ENCODE measurements around the gene RRBP1. TPM values are rescaled to one million over a fixed set of nuclear protein-coding genes. Genes with fewer than 3 reads are reported as not detected.

Gene RRBP1
- total RNA-seq, 2 donors from 2014 or later, result 113 to 134 TPM

DNA sequence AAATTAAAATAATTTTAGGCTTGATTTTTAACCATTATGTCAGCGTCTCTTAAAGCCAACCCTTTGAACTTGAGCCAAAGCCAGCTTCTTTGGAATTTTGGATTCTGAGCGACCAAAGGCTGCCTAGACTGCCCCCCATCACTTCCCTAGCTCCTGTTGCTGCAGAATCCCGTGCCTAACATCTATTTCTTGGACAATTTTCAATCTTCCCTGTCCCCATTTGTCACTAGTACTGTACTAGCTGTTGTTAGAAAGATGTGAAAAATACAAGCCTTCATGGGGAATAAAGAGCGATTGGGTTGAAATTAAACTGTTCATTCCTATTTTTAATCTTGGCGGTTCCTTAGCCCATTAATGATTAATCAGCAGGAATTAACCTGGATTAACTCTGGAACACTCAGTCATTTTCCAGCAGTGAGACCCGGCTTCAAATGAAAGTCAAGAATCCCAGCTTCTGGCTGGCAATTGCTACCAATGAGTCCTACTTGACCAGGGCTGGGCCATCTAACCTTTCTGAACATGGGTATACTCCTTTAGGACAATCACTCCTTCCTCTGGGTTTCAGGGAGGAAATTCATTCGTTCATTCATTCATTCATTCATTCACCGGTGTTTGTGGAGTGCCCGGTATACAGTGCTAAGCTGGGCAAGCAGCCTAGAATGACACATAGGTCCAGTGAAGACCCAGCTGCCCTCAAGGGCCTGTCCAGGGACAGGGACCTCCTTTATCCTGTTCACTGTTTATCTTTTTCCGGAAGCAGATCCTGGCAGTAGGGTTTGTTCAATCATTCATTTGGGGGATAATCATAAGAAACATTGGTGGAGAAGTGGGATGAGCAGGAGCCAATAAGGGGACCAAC lies 1.4 kb upstream of the RRBP1 start:
- Mint-ChIP-seq H3K27ac (peak overlapping the region; percentile 9 to 66), H3K9me3 (no peaks in the 10 kb centered on the region), H3K4me3 (peak overlapping the region; percentile 85), H3K27me3 (peaks cover 37 to 48% of the 10 kb centered on the region in 2 donors), H3K4me1 (ENCODE audit: low read depth in 2 of 2) (peaks cover 28 to 30% of the 10 kb centered on the region in 2 donors), H3K36me3 (no peaks in the 10 kb centered on the region)
- DNase-seq (ENCODE audit: low spot score), result no peak
- ATAC-seq, result no peak

DNA sequence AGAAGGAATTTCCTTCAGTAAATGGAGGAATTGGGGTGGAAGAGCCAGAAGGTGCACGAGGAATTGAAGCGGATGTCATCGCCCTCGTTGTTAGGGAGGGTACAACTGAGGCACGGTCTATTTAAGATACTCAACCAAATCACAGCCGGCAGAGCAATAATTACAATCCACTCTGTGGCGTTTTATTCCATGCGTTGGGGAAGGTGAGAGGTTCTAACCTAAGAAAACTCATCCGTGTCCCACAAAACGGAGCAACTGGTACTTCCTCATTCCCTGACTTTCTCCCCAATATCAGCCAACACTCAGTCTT lies 802 bp upstream of the RRBP1 start:
- peaks cover 33 to 34% of the 10 kb centered on the region in 2 donors for H3K4me1 Mint-ChIP-seq (ENCODE audit: low read depth in 2 of 2)
- peak overlapping the region; percentile 85 for H3K4me3 Mint-ChIP-seq
- ATAC-seq (no peak), DNase-seq (ENCODE audit: low spot score) (no peak)
- peak overlapping the region; percentile 66 to 77 for H3K27ac Mint-ChIP-seq
- H3K27me3 Mint-ChIP-seq, result peaks cover 34 to 42% of the 10 kb centered on the region in 2 donors
- H3K36me3 Mint-ChIP-seq, result no peaks in the 10 kb centered on the region
- no peaks in the 10 kb centered on the region for H3K9me3 Mint-ChIP-seq

DNA sequence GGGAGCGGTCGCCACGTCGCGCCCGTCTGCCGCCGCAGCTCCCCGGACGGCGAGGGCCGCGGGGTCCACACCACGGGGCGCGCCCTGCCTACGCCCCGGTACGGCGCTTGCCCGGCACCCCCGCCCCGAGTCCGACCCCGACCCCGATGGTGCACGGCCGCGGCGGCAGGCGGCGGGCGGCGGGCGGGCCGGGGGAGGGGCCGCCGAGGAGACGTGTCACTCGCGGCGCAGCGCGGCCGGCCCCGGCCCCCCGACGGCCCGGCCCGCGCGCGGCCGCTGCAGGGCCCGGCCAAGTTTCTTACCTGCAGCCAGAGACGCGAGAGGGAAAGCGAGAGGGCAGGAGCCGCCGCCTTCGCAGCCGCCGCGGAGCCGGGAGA lies 328 bp downstream of the RRBP1 start:
- H3K9me3 Mint-ChIP-seq, result no peaks in the 10 kb centered on the region
- H3K4me3 Mint-ChIP-seq, result peak overlapping the region; percentile 85
- peaks cover 23 to 30% of the 10 kb centered on the region in 2 donors for H3K27me3 Mint-ChIP-seq
- ATAC-seq (peak; percentile 7 to 14), DNase-seq (ENCODE audit: low spot score) (no peak)
- peaks cover 28 to 33% of the 10 kb centered on the region in 2 donors for H3K4me1 Mint-ChIP-seq (ENCODE audit: low read depth in 2 of 2)
- H3K36me3 Mint-ChIP-seq, result no peaks in the 10 kb centered on the region
- peak overlapping the region; percentile 66 to 77 for H3K27ac Mint-ChIP-seq

DNA sequence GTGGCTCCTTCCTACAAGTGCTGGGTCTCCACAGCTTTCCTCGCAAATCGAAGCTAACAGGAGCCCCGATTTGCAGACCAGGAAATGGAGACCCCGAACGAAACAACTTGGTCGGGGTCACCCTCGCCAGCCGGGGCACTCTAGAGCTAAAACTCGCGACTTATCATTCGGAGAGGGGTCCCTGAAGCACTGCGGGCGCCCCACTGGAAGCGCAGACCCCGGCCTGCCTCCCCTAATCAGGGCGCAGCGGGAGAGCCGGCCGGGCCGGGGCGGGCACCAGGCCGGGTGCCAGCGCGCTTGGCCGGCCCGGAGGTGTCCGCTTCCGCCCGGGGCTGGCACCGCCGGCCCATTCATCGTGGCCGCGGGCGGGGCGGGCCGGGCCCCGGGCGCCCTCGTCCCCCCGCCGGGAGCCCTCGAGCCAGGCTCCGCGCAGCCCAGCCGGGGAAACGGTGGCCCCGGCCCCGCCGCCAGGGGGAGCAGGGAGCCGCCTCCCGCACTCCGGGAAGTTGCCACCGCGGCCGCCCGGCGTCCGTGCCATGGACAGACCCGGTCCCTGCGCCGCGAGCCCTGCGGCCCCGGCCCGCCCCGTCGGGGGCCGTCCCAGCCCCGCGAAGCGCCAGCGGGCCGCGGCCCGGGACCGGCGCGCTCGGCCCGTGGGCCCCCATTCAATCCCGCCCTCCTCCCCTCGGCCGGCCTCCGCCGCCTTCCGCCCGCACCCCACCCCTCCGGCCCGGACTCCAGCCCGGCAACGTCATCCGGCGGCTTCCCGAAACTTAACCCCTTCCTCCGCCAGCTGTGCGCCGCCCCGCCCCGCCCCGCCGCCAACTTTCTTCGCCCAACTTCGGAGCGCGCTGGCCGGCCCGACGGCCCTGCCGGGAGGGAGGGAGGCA lies 961 bp downstream of the RRBP1 start:
- ATAC-seq (peak; percentile 52 to 56), DNase-seq (ENCODE audit: low spot score) (peak; percentile 86)
- H3K4me3 Mint-ChIP-seq, result peak overlapping the region; percentile 90
- H3K36me3 Mint-ChIP-seq, result no peaks in the 10 kb centered on the region
- H3K27me3 Mint-ChIP-seq, result peaks cover 18 to 24% of the 10 kb centered on the region in 2 donors
- H3K27ac Mint-ChIP-seq, result peak overlapping the region; percentile 86 to 94
- no peaks in the 10 kb centered on the region for H3K9me3 Mint-ChIP-seq
- peaks cover 29 to 35% of the 10 kb centered on the region in 2 donors for H3K4me1 Mint-ChIP-seq (ENCODE audit: low read depth in 2 of 2)

GRCh38 chr20:17679941-17680835 lies 1.9 kb downstream of the RRBP1 start:
- peaks cover 12 to 20% of the 10 kb centered on the region in 2 donors for H3K27me3 Mint-ChIP-seq
- no peak for ATAC-seq
- peaks cover 38 to 40% of the 10 kb centered on the region in 2 donors for H3K4me1 Mint-ChIP-seq (ENCODE audit: low read depth in 2 of 2)
- peak overlapping the region; percentile 86 to 94 for H3K27ac Mint-ChIP-seq
- no peaks in the 10 kb centered on the region for H3K9me3 Mint-ChIP-seq
- no peak for DNase-seq (ENCODE audit: low spot score)
- peak overlapping the region; percentile 90 for H3K4me3 Mint-ChIP-seq
- no peaks in the 10 kb centered on the region for H3K36me3 Mint-ChIP-seq

GRCh38 chr20:17678886-17679285 lies 3.2 kb downstream of the RRBP1 start:
- peaks cover 2 to 12% of the 10 kb centered on the region in 2 donors for H3K27me3 Mint-ChIP-seq
- H3K4me1 Mint-ChIP-seq (ENCODE audit: low read depth in 2 of 2), result peaks cover 46 to 47% of the 10 kb centered on the region in 2 donors
- no peaks in the 10 kb centered on the region for H3K36me3 Mint-ChIP-seq
- ATAC-seq (no peak), DNase-seq (ENCODE audit: low spot score) (no peak)
- peak overlapping the region; percentile 90 for H3K4me3 Mint-ChIP-seq
- no peak overlapping the region for H3K27ac Mint-ChIP-seq
- no peaks in the 10 kb centered on the region for H3K9me3 Mint-ChIP-seq

- no peaks in the 10 kb centered on the region for H3K9me3 Mint-ChIP-seq
- peaks cover 0 to 7% of the 10 kb centered on the region in 2 donors for H3K27me3 Mint-ChIP-seq
- no peak overlapping the region for H3K4me3 Mint-ChIP-seq
- ATAC-seq, result no peak
- DNase-seq (ENCODE audit: low spot score), result no peak
- no peaks in the 10 kb centered on the region for H3K36me3 Mint-ChIP-seq
- H3K4me1 Mint-ChIP-seq (ENCODE audit: low read depth in 2 of 2), result peaks cover 46% of the 10 kb centered on the region in 2 donors
- H3K27ac Mint-ChIP-seq, result no peak overlapping the region
Observed at GRCh38 chr20:17678295-17678694, 3.7 kb downstream of the RRBP1 start.

DNA sequence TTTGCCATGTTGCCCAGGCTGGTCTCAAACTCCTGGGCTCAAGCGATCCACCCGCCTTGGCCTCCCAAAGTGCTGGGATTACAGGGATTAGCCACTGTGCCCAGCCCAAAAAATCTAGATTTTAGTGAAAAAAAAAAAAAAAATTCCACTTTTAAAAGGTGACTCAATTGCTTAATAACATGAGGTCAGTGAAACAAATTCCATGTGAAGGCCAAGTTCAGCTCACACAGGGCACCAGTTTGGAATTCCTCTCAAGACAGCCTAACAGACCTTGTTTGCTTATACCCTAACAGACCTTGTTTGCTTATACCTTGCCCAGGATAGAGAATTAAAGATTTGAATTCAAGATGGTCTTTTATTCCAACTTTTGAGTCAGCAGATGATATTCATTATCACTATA lies 5.1 kb downstream of the RRBP1 start:
- no peak overlapping the region for H3K4me3 Mint-ChIP-seq
- H3K4me1 Mint-ChIP-seq (ENCODE audit: low read depth in 2 of 2), result peaks cover 43 to 44% of the 10 kb centered on the region in 2 donors
- H3K27ac Mint-ChIP-seq, result no peak overlapping the region
- no peaks in the 10 kb centered on the region for H3K36me3 Mint-ChIP-seq
- H3K27me3 Mint-ChIP-seq, result no peaks in the 10 kb centered on the region
- ATAC-seq, result no peak
- no peaks in the 10 kb centered on the region for H3K9me3 Mint-ChIP-seq
- DNase-seq (ENCODE audit: low spot score), result no peak

DNA sequence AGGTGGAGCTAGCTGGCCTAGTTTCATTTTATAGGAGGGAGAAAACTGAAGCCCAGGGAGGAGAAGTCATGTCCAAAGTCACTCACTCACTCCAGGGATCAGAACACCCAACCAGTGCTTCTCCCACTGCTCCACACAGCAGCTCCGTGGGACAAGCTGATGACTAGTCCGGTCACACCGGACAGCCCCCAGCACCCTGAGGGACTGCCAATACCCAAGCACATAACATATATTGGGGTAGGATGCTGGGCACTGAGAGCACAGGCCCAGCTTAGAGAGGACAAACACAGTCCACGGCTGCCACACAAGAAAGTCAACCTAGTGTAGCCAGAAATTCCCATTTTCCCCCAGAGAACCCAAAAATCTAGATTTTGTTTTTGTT lies 5.7 kb downstream of the RRBP1 start:
- ATAC-seq (no peak), DNase-seq (ENCODE audit: low spot score) (no peak)
- Mint-ChIP-seq H3K27me3 (no peaks in the 10 kb centered on the region), H3K9me3 (no peaks in the 10 kb centered on the region), H3K36me3 (no peaks in the 10 kb centered on the region), H3K4me1 (ENCODE audit: low read depth in 2 of 2) (peaks cover 46 to 48% of the 10 kb centered on the region in 2 donors), H3K4me3 (no peak overlapping the region), H3K27ac (peak overlapping the region in 1 of 2 donors; percentile 68)

- Mint-ChIP-seq H3K27me3 (no peaks in the 10 kb centered on the region), H3K4me3 (no peak overlapping the region), H3K36me3 (peaks cover 4% of the 10 kb centered on the region), H3K27ac (peak overlapping the region in 1 of 2 donors; percentile 68), H3K4me1 (ENCODE audit: low read depth in 2 of 2) (peaks cover 52 to 54% of the 10 kb centered on the region in 2 donors), H3K9me3 (no peaks in the 10 kb centered on the region)
- ATAC-seq (no peak), DNase-seq (ENCODE audit: low spot score) (no peak)
Observed at GRCh38 chr20:17675519-17676377, 6.3 kb downstream of the RRBP1 start.

GRCh38 chr20:17674722-17675518 lies 7.1 kb downstream of the RRBP1 start:
- ATAC-seq, result no peak
- H3K9me3 Mint-ChIP-seq, result no peaks in the 10 kb centered on the region
- peaks cover 52 to 53% of the 10 kb centered on the region in 2 donors for H3K4me1 Mint-ChIP-seq (ENCODE audit: low read depth in 2 of 2)
- H3K4me3 Mint-ChIP-seq, result no peak overlapping the region
- no peak for DNase-seq (ENCODE audit: low spot score)
- no peaks in the 10 kb centered on the region for H3K27me3 Mint-ChIP-seq
- H3K27ac Mint-ChIP-seq, result no peak overlapping the region
- peaks cover 8% of the 10 kb centered on the region for H3K36me3 Mint-ChIP-seq

- Mint-ChIP-seq H3K4me1 (ENCODE audit: low read depth in 2 of 2) (peaks cover 44 to 47% of the 10 kb centered on the region in 2 donors), H3K36me3 (peaks cover 8% of the 10 kb centered on the region), H3K4me3 (no peak overlapping the region), H3K27ac (peak overlapping the region in 1 of 2 donors; percentile 6), H3K9me3 (no peaks in the 10 kb centered on the region), H3K27me3 (no peaks in the 10 kb centered on the region)
- ATAC-seq (no peak), DNase-seq (ENCODE audit: low spot score) (no peak)
Observed at GRCh38 chr20:17673084-17673483, 9.0 kb downstream of the RRBP1 start.
